ENCODE results near the gene RGS16. TPM values are rescaled to one million over a fixed set of nuclear protein-coding genes. Genes with fewer than 3 reads are reported as not detected.

The RGS16 gene
- total and polyA plus RNA-seq, 8 donors, result 0.58 to 29.0 (median 1.9) TPM; not detected in 1

GRCh38 chr1:182625719-182626504 lies 21.7 kb upstream of the RGS16 start:
- TF ChIP-seq EP300 (IDR thresholded peaks at IDR 0.05) (no peak), POLR2A (IDR thresholded peaks at IDR 0.05) (no peak), POLR2AphosphoS5 (IDR thresholded peaks at IDR 0.05) (no peak), CTCF (IDR thresholded peaks at IDR 0.05) (no peak)
- 59 to 86% (median 77%) methylated on average over 1 of the region's 1 CpG for WGBS, 5 donors
- Histone ChIP-seq H3K9me3 (no peaks in the 10 kb centered on the region), H3K27me3 (no peaks in the 10 kb centered on the region), H3K4me3 (no peak overlapping the region), H3K36me3 (no peaks in the 10 kb centered on the region), H3K27ac (no peak overlapping the region), H3K4me1 (no peaks in the 10 kb centered on the region)
- intact Hi-C loops (cut with DNase I; ENCODE audit: low total_unique reads), result no loop called here
- DNase-seq, result no peak

GRCh38 chr1:182625024-182625423 lies 20.8 kb upstream of the RGS16 start:
- H3K4me1 ChIP-seq, result no peaks in the 10 kb centered on the region
- H3K27me3 ChIP-seq, result no peaks in the 10 kb centered on the region
- H3K4me3 ChIP-seq, result no peak overlapping the region
- H3K27ac ChIP-seq, result no peak overlapping the region
- H3K36me3 ChIP-seq, result no peaks in the 10 kb centered on the region
- WGBS, 5 donors, result 69 to 83% (median 79%) methylated on average over 3 of the region's 3 CpGs
- no peak for TF ChIP-seq CTCF (IDR thresholded peaks at IDR 0.05)
- no peak for TF ChIP-seq EP300 (IDR thresholded peaks at IDR 0.05)
- TF ChIP-seq POLR2AphosphoS5 (IDR thresholded peaks at IDR 0.05), result no peak
- no peak for TF ChIP-seq POLR2A (IDR thresholded peaks at IDR 0.05)
- DNase-seq, result no peak
- intact Hi-C loops (cut with DNase I; ENCODE audit: low total_unique reads), result no loop called here
- no peaks in the 10 kb centered on the region for H3K9me3 ChIP-seq

GRCh38 chr1:182624577-182624976 lies 20.4 kb upstream of the RGS16 start:
- H3K27ac ChIP-seq, result no peak overlapping the region
- H3K36me3 ChIP-seq, result no peaks in the 10 kb centered on the region
- H3K9me3 ChIP-seq, result no peaks in the 10 kb centered on the region
- H3K27me3 ChIP-seq, result no peaks in the 10 kb centered on the region
- H3K4me1 ChIP-seq, result no peaks in the 10 kb centered on the region
- intact Hi-C loops (cut with DNase I; ENCODE audit: low total_unique reads), result no loop called here
- 30 to 47% (median 39%) methylated on average over 1 of the region's 1 CpG for WGBS, 5 donors
- DNase-seq, result no peak
- no peak overlapping the region for H3K4me3 ChIP-seq
- TF ChIP-seq POLR2A (IDR thresholded peaks at IDR 0.05), result no peak
- TF ChIP-seq CTCF (IDR thresholded peaks at IDR 0.05), result no peak
- no peak for TF ChIP-seq EP300 (IDR thresholded peaks at IDR 0.05)
- no peak for TF ChIP-seq POLR2AphosphoS5 (IDR thresholded peaks at IDR 0.05)

GRCh38 chr1:182622901-182623528 lies 18.8 kb upstream of the RGS16 start:
- peaks cover 0 to under 1% (median 0%) of the 10 kb centered on the region in 4 donors for H3K4me1 ChIP-seq
- H3K27ac ChIP-seq, result peak overlapping the region in 1 of 5 donors; percentile 11
- no peaks in the 10 kb centered on the region for H3K36me3 ChIP-seq
- TF ChIP-seq POLR2A (IDR thresholded peaks at IDR 0.05) (no peak), EP300 (IDR thresholded peaks at IDR 0.05) (no peak), POLR2AphosphoS5 (IDR thresholded peaks at IDR 0.05) (no peak), CTCF (IDR thresholded peaks at IDR 0.05) (no peak)
- DNase-seq, result peak in 1 of 2 donors; percentile 53
- intact Hi-C loops (cut with DNase I; ENCODE audit: low total_unique reads), result no loop called here
- 60 to 80% (median 74%) methylated on average over 6 of the region's 6 CpGs for WGBS, 5 donors
- H3K27me3 ChIP-seq, result no peaks in the 10 kb centered on the region
- H3K4me3 ChIP-seq, result no peak overlapping the region
- H3K9me3 ChIP-seq, result no peaks in the 10 kb centered on the region

Measured in stomach (tissue), 9 donors.